ENCODE measurements around the gene CRYL1. TPM values are rescaled to one million over a fixed set of nuclear protein-coding genes. Genes with fewer than 3 reads are reported as not detected.
A peak's percentile ranks its signal among the peaks of the same experiment; 100 is the strongest.

Gene CRYL1
- total and polyA plus RNA-seq, 2 of the 13 experiments (the other 11 are each of a cell fraction or from before 2014, with no cell fraction given) = 57.2 to 115 TPM

DNA sequence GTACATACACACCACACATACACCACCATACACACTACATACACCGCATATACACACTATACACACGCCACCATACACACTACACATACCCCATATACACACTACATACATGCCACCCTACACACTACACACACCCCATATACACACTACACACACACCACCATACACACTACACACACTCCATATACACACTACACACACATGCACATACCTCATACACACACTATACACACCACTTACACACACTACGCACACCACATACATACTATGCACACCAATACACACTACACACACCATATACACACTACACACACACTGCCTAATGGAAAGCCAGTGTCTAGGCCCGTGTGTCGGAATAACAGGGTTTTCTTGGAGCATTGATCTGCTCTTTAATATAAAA lies 27.5 kb downstream of the CRYL1 start:
- Histone ChIP-seq H3K27me3 (ENCODE audit: control insufficient read depth in 1 of 2, insufficient read depth in 2 of 2, low read length in 2 of 2) (no peaks in the 10 kb centered on the region), H2AFZ (ENCODE audit: low read length) (no peak overlapping the region), H3K4me3 (replicated peaks in 1 of 3; ENCODE audit: insufficient read depth in 1 of 3, low read depth in 2 of 3, low read length in 3 of 3) (no peak overlapping the region), H4K20me1 (ENCODE audit: insufficient read depth, low read length) (no peaks in the 10 kb centered on the region), H3K4me2 (ENCODE audit: low read depth, low read length) (no peak overlapping the region), H3K4me1 (ENCODE audit: insufficient read depth, low read length) (peaks cover 62% of the 10 kb centered on the region), H3K27ac (ENCODE audit: extremely low read length, insufficient read depth, low read length) (no peak overlapping the region), H3K9me3 (ENCODE audit: low read length) (no peaks in the 10 kb centered on the region), H3K9ac (ENCODE audit: insufficient read depth, low read depth, low read length) (no peak overlapping the region), H3K79me2 (ENCODE audit: insufficient read depth, low read length) (no peaks in the 10 kb centered on the region), H3K36me3 (replicated peaks in 1 of 2; ENCODE audit: control insufficient read depth in 1 of 2, insufficient read depth in 2 of 2, low read length in 2 of 2) (0 out of 5 replicates have a peak, but pooled peaks cover 0 to 3% of the 10 kb centered on the region in 2 experiments)
- in situ Hi-C loops (cut with HindIII; ENCODE audit: extremely low pct_ligation_motif_present, low pct_unique_long_range_greater_than_20kb) (no loop called here), intact Hi-C loops (cut with micrococcal nuclease; ENCODE audit: unreplicated experiment) (loop anchor here (5.0 kb wide), 3 partner anchors 54 to 274 kb away; partner anchors contain the start of gene EEF1AKMT1)
- DNase-seq (ENCODE audit: low spot score) (no peak), FAIRE-seq (no peak), ATAC-seq (no peak)
- BruUV-seq (replicated peaks) = no TSS peak
- CTCF ChIA-PET (ENCODE audit: low intra/inter-chr PET ratio, low total read pairs) = no interaction called here
- WGBS (ENCODE audit: low lambda C conversion rate) = 78% methylated on average over 5 of the region's 5 CpGs
- POLR2A ChIA-PET = no interaction called here
- TF ChIP-seq AKAP8 (CRISPR knock-in tag; IDR thresholded peaks at IDR 0.05) (no peak), SOX6 (IDR thresholded peaks at IDR 0.05) (no peak), SOX6 (CRISPR knock-in tag; IDR thresholded peaks at IDR 0.05) (no peak), ELF1 (CRISPR knock-in tag; IDR thresholded peaks at IDR 0.05) (no peak), NFRKB (IDR thresholded peaks at IDR 0.05) (no peak), ZFP36 (IDR thresholded peaks at IDR 0.05; ENCODE audit: borderline replicate concordance, low read depth, low read length, partially characterized antibody) (no peak), ZMAT3 (CRISPR knock-in tag; conservative IDR thresholded peaks at IDR 0.05) (no peak), ZNF207 (IDR thresholded peaks at IDR 0.05; ENCODE audit: borderline replicate concordance) (0 out of 2 replicates have a peak, but pooled peaks have one; percentile 34)
- TF ChIP-seq, protein P1, sequence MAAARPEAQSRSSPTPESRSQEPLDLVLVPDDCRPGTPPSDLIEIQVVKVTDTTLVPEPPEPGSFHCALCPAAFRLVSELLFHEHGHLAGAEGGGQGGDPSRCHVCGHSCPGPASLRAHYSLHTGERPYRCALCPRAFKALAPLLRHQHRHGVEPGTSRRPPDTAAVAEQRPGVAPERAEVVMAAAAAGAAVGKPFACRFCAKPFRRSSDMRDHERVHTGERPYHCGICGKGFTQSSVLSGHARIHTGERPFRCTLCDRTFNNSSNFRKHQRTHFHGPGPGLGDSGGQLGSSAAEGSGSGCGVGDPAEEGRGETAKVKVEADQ (CRISPR knock-in tag; IDR thresholded peaks at IDR 0.05; ENCODE audit: borderline replicate concordance) = no peak
- TF ChIP-seq, protein P2, sequence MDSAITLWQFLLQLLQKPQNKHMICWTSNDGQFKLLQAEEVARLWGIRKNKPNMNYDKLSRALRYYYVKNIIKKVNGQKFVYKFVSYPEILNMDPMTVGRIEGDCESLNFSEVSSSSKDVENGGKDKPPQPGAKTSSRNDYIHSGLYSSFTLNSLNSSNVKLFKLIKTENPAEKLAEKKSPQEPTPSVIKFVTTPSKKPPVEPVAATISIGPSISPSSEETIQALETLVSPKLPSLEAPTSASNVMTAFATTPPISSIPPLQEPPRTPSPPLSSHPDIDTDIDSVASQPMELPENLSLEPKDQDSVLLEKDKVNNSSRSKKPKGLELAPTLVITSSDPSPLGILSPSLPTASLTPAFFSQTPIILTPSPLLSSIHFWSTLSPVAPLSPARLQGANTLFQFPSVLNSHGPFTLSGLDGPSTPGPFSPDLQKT (CRISPR knock-in tag; IDR thresholded peaks at IDR 0.05; ENCODE audit: borderline replicate concordance) = no peak
- TF ChIP-seq, protein P3, sequence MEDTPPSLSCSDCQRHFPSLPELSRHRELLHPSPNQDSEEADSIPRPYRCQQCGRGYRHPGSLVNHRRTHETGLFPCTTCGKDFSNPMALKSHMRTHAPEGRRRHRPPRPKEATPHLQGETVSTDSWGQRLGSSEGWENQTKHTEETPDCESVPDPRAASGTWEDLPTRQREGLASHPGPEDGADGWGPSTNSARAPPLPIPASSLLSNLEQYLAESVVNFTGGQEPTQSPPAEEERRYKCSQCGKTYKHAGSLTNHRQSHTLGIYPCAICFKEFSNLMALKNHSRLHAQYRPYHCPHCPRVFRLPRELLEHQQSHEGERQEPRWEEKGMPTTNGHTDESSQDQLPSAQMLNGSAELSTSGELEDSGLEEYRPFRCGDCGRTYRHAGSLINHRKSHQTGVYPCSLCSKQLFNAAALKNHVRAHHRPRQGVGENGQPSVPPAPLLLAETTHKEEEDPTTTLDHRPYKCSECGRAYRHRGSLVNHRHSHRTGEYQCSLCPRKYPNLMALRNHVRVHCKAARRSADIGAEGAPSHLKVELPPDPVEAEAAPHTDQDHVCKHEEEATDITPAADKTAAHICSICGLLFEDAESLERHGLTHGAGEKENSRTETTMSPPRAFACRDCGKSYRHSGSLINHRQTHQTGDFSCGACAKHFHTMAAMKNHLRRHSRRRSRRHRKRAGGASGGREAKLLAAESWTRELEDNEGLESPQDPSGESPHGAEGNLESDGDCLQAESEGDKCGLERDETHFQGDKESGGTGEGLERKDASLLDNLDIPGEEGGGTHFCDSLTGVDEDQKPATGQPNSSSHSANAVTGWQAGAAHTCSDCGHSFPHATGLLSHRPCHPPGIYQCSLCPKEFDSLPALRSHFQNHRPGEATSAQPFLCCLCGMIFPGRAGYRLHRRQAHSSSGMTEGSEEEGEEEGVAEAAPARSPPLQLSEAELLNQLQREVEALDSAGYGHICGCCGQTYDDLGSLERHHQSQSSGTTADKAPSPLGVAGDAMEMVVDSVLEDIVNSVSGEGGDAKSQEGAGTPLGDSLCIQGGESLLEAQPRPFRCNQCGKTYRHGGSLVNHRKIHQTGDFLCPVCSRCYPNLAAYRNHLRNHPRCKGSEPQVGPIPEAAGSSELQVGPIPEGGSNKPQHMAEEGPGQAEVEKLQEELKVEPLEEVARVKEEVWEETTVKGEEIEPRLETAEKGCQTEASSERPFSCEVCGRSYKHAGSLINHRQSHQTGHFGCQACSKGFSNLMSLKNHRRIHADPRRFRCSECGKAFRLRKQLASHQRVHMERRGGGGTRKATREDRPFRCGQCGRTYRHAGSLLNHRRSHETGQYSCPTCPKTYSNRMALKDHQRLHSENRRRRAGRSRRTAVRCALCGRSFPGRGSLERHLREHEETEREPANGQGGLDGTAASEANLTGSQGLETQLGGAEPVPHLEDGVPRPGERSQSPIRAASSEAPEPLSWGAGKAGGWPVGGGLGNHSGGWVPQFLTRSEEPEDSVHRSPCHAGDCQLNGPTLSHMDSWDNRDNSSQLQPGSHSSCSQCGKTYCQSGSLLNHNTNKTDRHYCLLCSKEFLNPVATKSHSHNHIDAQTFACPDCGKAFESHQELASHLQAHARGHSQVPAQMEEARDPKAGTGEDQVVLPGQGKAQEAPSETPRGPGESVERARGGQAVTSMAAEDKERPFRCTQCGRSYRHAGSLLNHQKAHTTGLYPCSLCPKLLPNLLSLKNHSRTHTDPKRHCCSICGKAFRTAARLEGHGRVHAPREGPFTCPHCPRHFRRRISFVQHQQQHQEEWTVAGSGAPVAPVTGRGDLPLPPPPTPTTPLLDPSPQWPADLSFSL (CRISPR knock-in tag; IDR thresholded peaks at IDR 0.05) = peak; percentile 54; the same call in 1 of the 2 replicates

Measured in HepG2 (cell line).